ENCODE data around the gene PREX1.

The PREX1 gene

DNA sequence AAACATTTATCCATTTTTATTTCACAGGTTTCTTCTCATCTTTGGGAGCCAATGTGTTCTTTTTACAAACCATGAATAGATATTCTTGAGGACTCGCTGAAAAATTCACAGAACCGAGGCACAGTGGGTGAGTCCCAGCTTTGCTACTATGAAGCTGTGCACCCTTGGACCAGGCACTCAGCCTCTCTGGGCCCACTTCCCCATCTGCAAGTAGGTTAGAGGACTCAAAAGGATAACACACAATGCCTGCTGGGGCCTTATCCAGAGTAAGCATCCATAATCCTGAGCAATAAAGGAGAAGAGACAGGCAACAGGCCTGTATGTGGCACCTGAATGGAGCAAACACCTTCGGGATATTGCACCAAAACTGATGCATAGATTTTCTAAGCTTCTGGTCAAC, 153.3 kb downstream of the PREX1 start:
- DNase-seq: no peak

DNA sequence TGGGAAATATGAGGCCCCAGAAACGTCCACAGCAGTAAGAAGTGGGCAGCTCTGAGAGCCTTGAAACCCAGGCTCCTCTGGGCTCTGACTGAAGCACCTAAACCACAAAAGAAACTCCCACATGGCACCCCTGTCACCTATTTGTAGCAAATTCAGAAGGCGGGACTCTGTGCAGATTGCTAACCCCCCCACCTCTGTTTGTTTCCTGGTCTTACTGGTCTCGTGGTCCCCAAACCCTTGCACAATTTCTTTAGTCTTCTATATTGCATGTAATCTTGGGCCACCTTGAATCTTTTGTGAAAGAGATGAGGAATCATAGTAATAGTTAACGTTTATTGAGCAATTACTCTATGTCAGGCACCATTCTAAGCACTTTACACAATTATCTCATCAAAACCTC, 154.3 kb downstream of the PREX1 start:
- peak; percentile 23 for DNase-seq

DNA sequence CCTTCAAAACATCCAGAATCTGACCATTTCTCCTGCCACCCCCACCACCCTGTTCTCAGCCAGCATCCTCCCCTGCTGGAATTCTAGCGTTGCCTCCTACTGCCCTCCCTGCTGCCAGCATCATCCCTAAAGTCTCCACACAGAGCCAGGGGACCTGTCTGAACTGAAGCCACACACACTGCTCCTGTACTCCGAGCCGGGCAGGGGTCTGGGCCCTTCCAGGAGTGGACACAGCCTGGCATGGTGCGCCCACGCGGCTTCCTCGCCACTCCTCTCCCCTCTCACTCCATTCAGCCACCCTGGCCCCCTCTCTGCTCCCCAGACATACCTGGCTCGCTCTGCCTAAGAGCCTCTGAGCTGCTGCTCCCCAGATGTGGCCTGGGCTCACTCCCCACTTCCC, 155.5 kb downstream of the PREX1 start:
- DNase-seq: no peak

DNA sequence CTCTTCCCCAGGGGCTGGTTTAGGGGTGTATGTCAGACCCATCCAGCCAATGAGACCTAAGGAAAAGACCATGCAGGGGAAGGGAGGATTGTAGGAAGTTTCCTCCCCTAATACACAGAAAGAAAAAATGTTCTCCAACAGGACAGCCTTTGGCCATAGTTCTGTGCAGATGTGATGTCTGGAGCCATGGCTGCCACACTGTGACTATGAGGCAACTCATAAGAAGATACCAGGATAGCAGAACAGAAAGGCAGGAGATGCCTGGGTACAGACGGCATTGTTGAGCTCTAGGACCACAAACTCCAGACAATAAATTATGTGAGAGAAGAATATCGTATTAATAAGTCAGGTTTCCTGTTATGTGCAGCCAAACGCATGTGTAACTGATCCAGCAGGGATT, 156.7 kb downstream of the PREX1 start:
- no peak for DNase-seq

DNA sequence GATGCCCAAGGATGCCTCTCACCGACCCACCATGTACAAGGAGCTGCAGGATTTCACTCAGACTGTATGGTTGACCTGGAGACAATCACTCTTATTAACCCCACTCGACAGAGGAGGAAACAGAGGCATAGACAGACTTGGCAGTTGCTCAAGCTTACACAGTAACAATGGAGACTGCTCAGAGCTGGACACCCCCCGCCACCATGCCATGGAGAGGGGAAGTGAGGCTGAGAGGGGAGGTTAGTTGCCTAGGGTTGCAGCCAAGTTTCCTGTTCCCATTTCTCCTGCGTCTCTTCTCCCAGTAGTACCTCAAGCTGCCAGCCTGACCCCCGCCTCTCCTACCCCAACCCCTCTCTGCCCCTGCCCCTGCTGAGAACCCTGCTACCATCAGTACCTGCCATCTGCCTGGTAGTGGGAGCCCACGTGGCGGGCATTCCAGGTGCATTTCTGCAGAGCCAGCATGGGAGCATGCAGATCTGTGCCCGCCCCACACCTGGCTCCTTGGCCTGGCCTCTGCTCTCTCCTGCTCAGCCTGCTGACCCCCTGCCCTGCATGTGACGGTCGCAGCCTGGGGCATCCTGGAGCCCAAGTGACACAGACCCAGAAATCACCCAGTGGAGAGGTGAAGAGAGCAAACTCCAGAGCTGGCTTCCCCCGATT, 157.7 kb downstream of the PREX1 start:
- DNase-seq: no peak

DNA sequence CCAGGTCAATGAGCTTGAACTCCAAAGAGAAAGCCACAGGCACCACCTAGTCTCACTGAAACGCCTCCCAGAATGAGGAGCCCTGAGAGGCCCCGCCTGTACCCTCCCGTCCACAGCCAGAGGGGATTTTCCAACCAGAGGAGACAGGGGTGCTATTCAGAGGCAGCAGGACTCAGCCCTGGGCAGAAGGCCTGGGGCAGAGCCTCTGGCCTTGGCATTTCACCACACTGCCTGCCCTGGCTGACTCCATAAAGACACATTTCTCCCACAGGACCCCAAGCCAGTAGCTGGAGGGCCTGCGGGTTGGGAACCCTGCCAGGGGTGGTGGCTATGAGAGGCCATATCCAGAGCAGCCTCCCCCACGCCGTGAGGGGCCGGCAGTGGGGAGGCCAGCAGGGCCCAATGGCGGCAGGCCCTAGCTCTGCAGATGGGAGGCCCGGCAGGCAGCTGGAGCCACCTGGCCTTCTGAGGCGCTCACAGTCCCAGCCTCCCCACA, 159.3 kb downstream of the PREX1 start:
- DNase-seq: no peak

DNA sequence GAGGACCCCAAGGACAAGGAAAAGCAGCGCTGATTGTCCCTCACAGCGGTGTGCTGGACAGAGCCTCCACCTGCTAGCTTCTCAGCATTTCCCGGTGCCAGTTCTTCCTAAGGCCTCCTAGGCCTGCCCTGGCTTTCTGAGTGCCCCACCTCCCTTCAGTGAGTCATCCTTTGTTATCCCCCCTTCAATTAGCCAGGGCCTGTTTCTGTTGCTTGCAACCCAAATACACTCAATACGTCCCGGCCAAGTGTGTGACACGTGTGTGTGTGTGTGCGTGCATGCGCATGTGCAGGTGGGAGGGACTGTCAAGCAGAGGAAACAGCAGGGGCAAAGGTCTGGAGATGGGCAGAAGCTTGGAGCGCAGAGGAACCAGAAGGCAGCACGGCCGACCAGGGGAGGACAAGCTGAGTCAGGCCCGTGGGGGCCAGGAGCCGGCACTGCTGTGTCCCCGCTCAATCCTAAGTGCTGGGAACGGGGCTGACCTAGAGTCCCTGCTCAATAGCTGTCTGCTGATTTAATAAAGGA, 159.8 kb downstream of the PREX1 start:
- DNase-seq: no peak

DNA sequence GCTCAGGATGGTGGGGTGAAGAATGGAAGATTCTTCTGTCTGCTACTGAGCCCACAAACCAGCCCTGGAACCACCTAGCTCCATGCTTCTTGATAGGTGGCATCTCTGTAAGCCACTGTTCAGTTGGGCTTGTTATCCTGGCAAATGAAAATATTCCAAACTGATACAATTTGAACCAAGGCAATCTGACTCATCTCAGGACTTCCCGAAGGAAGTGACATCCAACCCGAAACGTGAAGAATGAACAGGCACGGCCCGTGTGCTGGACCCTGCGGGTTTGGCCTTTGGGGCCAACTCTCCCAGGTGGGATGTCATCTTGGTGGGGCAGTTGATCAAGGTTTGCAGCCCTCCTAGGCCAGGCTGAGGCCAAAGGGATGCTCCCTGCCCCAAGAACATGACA, 160.3 kb downstream of the PREX1 start:
- DNase-seq: no peak

DNA sequence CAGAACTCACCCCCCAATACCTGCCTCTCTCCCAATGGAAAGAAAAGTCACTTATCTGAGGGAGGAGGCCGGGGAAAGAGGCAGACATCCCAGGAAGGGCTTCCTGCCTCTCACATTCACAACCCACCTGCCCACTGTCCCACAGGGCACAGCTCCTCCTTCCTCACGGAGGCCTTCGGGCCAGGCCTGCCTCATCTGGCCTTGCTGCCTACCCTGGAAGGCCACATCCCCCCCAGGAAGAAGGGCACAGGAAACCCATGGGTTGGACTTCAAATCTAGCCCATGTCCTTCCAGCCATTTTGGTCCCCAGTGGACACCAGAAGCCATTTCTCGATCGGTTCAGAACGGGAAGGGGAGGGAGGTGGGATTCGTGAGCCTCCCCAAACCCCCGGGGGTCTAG, 162.0 kb downstream of the PREX1 start:
- DNase-seq: no peak

DNA sequence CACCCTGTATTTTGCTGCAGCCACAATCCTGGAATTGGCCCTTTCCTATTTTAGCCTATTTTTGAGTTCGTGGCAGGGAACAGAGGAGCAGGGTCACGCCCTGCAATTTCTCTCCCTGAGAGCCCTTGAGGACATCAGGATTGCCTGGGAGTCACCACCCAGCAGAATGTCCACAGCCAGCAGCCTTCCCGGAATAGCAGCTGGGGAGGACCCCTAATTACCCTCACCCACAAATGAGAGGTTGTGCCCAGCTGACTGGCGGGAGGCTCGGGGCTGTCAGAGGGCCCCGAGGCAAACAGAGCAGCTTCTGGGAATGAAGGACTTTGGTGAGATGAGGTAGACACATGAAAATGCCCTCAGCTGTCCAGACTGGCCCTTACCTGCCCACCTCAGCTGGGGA, 165.1 kb downstream of the PREX1 start:
- DNase-seq: no peak

DNA sequence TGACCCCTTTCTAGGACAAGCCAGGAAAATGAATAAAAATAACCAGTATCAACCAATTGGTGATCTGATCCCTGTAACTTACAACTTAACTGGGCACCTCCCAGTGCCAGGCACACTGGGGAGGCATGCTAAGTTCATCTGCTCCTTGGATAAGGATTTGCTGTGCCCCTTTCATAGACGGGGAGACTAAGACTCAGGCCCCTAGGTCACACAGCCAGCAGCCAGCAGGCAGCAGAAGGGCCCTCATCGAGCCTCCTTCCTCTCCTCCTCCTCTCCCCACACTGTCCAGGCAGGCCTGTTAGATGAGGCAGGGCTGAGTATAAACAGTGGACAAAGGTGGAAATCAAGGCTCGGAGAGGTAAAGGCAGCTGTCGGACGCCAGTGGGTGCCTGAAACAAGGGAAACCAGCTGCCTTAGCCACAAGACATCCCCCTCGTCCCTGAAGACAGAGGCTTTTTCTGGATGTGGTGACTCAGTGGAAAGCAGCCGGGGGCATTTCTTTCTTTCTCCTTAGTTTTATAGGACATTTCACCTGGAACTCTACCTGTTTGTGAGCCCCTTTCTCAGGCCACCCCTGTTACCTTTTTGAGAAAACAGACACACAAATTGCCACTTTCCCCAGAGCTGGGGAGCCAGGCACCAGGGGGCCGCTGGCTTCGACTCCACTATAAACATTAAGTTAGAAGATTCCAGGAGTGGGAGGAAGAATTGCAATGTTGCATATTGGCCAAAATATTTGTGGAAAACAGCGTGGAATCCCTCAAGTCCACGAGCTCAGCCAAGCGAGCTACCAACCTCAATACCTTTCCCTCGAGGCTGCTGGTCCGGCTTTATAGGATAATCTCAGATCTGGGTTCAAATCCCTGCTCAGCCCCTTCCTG, 166.0 kb downstream of the PREX1 start:
- no peak for DNase-seq

DNA sequence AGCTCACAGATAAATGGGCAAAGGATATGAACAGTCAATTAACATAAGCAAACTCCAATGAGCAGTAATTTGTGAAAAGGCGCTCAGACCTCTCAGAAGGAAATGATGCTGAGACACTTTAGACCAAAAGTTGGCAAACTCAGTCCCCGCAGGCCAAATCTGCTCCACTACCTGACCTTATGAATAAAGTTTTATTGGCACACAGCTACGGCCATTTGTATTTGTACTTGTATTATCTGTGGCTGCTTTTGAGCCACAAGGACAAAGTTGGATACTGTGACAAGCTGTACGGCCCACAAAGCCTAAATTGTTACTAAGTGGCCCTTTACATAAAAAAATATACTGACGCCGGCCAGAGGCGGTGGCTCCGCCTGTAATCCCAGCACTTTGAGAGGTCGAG, 167.0 kb downstream of the PREX1 start:
- no peak for DNase-seq

DNA sequence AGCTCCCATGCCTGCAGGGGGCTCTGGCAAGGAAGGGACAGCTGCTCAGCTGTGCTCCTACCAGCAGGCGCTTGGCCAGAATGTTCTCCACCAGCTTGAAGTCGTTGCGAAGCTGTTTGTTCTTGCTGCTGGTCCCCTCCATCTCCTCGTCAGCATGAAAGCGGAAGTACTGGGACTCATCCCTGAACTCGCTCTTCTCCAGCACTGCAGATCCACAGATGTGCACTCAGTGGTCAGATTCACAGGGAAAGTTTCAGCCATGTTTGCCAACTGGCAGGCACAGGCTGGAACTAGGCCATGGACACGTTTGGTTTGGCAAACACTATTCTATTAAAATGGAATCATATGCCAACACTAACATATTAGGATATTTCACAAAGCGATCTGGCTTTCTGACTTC, 167.9 kb downstream of the PREX1 start:
- DNase-seq: no peak

DNA sequence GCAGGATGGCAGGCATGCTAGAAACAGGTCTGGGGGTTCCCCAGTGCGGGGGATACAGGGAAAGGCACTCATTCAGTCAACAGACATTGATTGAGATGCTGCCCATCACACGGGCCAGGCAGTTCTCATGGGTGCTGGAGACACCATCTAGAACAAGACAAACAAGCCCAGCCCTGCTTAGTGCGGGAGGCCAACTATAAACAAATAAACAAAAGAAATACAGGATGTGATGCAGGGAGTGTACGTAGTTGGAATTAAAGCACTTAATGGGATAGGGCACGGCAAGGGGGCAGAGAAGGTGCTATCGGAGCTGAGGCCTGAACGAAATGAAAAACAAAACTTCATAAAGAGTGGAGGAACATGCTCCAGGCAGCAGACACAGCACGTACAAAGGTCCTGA, 169.3 kb downstream of the PREX1 start:
- no peak for DNase-seq

DNA sequence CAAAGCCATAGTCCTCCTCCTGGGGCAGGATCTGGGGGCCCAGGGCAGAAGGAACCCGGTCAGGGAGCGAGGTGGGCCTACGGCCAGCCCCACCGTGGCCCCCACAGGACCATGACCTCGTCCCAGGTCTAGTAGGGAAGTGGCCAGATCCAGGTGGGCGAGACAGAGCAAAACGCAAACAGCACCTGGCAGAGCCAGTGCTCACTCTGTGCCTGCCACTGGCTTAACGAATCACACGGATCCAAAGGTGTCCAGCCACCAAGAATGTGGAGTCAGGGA, 169.7 kb downstream of the PREX1 start:
- no peak for DNase-seq

DNA sequence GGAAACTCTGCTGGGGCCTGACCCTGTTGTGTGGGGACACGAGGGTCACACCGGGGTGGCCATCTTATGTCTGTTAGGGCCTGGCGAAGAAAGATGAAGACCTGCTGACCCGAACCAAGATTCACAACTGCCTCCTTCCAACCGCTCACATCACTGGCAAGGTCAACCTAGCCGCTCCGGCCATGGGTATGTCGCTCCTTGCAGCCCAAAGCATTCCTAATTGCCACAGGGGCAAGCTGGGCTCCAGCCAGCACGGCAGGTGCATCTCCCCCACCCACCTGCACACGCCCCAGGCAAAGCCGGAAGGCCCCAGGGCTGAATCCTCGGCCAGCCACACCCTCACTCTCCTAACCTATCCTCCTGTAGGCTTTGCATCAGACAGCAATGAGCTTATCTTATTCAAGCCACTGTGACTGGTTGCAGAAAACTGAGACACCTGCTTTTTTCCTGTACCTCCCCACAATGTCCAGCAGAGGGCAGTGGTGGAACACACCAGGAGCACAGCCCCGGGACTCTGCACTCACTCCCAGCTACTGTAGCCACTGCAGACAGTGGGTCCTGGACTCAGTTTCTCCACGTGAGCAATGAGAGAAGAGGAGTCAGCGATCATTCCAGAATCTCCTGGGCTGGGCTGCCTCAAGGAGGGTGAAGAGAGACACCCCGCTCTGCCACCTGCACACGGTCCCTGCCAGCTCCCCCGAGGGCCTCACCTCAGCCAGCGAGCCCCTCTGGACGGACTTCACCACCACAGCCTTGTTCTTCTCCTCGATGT, 170.2 kb downstream of the PREX1 start:
- peak; percentile 77 for DNase-seq

DNA sequence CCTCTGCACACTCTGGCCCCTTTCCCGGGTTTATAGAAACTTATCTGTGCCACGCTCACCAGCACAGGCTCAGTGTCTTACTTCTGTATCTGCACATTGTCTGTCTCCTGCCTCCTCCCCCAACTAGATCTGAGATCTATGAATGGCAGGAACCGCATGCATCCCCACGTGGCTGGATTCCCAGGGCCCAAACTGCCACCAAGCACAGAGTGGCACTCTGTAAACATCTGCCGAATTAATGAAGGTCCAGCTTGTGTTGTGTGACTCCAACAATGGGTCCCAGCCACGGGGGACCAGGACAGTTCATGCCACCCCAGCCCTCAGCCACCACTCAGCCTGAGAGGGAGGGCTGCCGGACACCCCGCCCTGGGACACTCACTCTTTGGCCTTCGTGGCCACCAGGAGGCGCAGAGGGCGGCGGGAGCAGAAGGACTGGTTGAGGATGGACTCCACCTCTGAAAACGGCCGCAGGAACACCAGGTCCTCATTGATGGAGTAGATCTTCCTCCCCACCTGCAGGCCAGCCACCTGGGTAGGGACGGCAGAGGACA, 171.1 kb downstream of the PREX1 start:
- no peak for DNase-seq

DNA sequence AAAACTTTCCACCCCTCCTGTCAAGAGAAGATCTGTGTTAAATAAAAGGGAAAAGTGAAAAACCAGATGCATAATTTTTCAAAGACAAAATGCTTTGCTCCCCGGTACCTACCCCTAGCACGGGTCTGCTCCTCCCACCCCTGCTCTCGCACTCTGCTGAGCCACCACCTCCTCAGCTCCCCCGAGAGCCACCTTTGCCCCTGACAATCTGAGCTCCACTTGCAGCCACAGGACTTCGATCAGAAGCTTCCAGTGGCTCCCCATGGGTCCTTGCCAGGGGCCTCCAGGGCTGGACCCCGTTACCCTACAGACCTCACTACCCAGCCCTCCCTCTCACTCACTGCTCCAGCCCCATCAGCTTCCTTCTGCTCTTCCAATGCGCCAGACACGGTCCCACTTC, 171.7 kb downstream of the PREX1 start:
- DNase-seq: no peak

DNA sequence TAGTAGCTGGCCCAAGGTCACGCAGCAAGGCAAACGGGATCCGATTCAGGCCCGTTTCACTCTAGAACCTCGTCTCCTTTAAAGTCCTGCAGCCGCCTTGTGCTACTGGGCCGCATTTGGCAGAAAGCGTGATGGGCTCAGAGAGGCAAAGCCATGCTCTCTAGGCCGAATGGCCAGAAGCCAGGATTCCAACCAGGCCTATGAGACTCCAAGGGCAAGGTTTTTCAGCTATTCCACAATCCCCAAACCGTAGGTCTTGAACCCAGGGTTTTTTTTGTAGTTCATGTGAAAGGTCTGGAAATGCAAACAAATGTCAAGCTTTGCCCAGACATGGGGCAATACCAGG, 174.1 kb downstream of the PREX1 start:
- DNase-seq: no peak

DNA sequence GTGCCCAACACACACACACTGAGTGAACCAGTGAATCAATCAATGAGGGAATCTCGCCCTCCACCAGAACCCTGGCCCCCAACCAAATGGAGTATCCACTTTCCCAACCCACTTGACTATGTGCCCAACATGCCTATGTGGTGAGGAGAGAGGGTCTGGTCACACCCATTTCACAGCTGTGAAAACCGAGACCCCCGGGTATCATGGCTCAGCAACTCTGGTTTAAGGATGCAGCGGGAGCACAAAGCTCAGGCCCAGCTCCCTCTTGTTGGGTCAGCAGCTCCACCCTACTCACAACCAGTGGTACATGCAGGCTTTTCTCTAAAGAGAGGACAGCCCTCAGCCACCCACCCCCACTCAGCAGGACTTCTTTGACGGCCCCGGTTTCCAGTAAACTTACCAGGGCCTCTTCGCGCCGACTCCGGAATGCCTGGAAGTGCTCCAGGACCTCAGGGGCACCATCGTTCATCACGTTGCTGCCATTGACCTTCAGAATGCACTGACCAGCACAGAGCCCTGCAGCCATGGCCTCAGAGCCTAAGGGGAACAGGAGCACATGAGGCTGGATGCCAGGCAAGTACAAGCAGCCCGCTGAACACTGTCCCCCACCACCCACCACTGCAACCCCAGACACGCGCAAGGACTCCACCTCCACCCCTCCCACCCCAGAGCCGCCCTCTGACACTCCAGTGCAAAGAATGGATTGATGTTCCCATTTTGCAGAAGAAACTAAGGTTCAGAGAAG, 174.7 kb downstream of the PREX1 start:
- DNase-seq: no peak

DNA sequence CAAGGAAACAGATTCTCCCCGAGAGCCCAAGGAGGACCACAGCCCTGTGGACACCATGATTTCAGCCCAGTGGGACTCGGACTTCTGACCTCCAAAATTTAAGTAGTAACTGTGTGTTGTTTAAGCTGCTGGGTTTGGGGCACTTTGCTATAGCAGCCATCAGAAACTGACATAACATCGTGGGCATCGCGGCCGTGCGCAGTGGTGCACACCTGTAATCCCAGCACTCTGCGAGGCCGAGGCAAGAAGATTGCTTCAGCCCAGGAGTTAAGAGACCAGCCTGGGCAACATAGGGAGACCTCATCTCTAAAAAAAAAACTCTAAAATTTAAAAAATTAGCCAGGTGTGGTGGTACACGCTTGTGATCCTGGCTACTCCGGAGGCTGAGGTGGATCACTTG, 175.8 kb downstream of the PREX1 start:
- no peak for DNase-seq

DNA sequence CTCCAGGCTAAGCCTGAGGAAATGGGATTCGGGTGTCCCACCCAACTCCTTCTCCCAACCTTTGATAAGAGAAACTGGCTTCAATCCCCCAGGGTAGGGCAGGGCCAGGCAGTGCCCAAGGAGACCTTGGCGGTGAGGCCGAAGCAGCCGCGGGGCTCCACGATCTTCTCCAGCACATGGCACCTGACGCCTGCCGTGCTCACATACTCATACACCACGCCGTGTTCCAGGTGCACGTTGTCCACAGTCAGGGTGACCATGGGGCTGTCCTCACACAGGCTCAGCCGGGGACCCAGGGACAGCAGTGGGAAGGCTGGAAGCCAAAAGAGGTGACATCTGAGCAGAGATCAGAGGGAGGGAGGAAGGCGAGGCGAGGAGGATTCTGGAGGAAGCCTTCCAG, 176.5 kb downstream of the PREX1 start:
- no peak for DNase-seq

DNA sequence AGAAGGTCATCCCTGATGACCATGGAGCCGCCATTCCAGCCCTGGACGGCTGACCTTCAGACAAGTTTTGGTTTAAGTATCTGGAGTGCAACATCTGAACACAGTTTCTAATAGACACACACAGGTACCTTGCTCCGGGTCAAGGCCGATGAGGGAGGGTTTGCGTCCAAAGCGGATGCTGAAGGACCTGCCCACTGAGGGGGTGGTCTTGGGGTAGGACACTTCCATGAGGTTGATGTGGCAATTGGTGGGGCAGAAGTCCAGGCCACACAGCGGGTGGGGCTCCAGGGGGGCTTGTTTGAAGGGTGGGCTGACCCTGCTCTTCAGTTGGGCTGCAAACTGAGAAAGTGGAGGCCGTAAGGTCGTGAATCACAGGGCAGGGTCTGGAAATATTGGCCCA, 177.9 kb downstream of the PREX1 start:
- DNase-seq: no peak
